Kidney (tissue), 14 donors: Measurements from ENCODE around the gene IFT88. TPM values are rescaled to one million over a fixed set of nuclear protein-coding genes. Genes with fewer than 3 reads are reported as not detected.

Experiments used
- DNase-seq, 5 donors: peaks; one replicate each; pipeline ENCODE4 v3.0.0-alpha.2; 2013 to 2020
- FAIRE-seq: peaks from 2 replicates; lab custom pipeline; 2012; peaks lifted over from hg19 to GRCh38; lab: Jason Lieb, UNC
- H3K27ac ChIP-seq, 2 donors: one replicate each; pipeline ENCODE4 v1.7.0; 2013; ENCODE audit warnings: low read depth in 2 of 2, low read length in 2 of 2, inconsistent platforms in 1 of 2
- H3K27me3 ChIP-seq: one replicate; pipeline ENCODE4 v1.7.1; 2013; ENCODE audit warnings: low read length, inconsistent platforms; ENCODE audit not compliant: control insufficient read depth, insufficient read depth
- H3K36me3 ChIP-seq, 3 donors: one replicate each; pipeline versions ENCODE4 v1.7.0 to v1.7.1; 2013; ENCODE audit warnings: low read length in 3 of 3, control low read depth in 1 of 3, inconsistent platforms in 1 of 3; ENCODE audit not compliant: insufficient read depth in 3 of 3, control insufficient read depth in 2 of 3
- H3K4me1 ChIP-seq, 3 donors: one replicate each; pipeline versions ENCODE4 v1.7.0 to v1.7.1; 2013; ENCODE audit warnings: low read length in 3 of 3, inconsistent platforms in 1 of 3, low read depth in 1 of 3; ENCODE audit not compliant: control insufficient read depth in 2 of 3, insufficient read depth in 2 of 3
- H3K4me3 ChIP-seq, 3 donors: one replicate each; pipeline versions ENCODE4 v1.7.0 to v1.8.1; 2013; ENCODE audit warnings: low read length in 3 of 3, control low read depth in 1 of 3, inconsistent platforms in 1 of 3
- H3K9ac ChIP-seq, 3 donors: one replicate each; pipeline versions ENCODE4 v1.7.0 to v1.7.1; 2013; ENCODE audit warnings: low read length in 3 of 3, control low read depth in 1 of 3, inconsistent platforms in 1 of 3
- H3K9me3 ChIP-seq, 3 donors: one replicate each; pipeline versions ENCODE4 v1.7.0 to v1.7.1; 2013; ENCODE audit warnings: low read length in 3 of 3, control low read depth in 1 of 3, inconsistent platforms in 1 of 3; ENCODE audit not compliant: control insufficient read depth in 2 of 3, insufficient read depth in 1 of 3
- CTCF ChIP-seq: IDR thresholded peaks from 3 replicates; pipeline ENCODE4 v1.5.1; 2012; ENCODE audit warnings: mild to moderate bottlenecking, moderate library complexity, borderline replicate concordance; ENCODE audit not compliant: insufficient read depth; ENCODE audit errors: extremely low read depth
- intact Hi-C: fragments of 100-400 bp; cut with DNase I; formaldehyde crosslinking; loops from one replicate; pipeline ENCODE4 v1.11.1; 2022
- polyA plus RNA-seq: library from polyadenylated mRNA; stranded (reverse); fragments of 350-450 nt; fragmentation: Illumina TruSeq; extraction: RNeasy Lipid Tissue Mini Kit (QIAGEN cat#74804); gene quantifications from one replicate; pipeline ENCODE4 v1.2.3, GENCODE V29; 2014; ENCODE audit warnings: low read depth, low replicate concordance; ENCODE audit not compliant: insufficient read depth
- total RNA-seq: library from RNA; stranded (reverse); fragmentation: NEBNext Ultra II Directional; extraction: Animal tissue kit (Norgen Biotek cat#: 25700); gene quantifications from one replicate; pipeline ENCODE4 v1.2.1, GENCODE V29; 2021
- donor health status: control.
- donor health status: control.
- donor health status: control.
- donor health status: control.
- donor health status: control.
- donor health status: DM: yes; HTN: yes; CAD: no.
- donor health status: Normal renal cell carcinoma (clear cell type).

The IFT88 gene
- total and polyA plus RNA-seq, 2 donors from 2014 or later = 20.2 to 30.3 TPM

- intact Hi-C loops = no loop called here
- no peak overlapping the region for H3K4me3 ChIP-seq
- no peak overlapping the region for H3K9ac ChIP-seq
- H3K4me1 ChIP-seq = no peaks in the 10 kb centered on the region
- no peak for DNase-seq
- no peaks in the 10 kb centered on the region for H3K9me3 ChIP-seq
- FAIRE-seq = no peak
- H3K27me3 ChIP-seq = no peaks in the 10 kb centered on the region
- no peak overlapping the region for H3K27ac ChIP-seq
- no peaks in the 10 kb centered on the region for H3K36me3 ChIP-seq
- no peak for TF ChIP-seq CTCF
These were observed 171.7 kb downstream of the IFT88 start for GRCh38 chr13:20738616-20739015.

GRCh38 chr13:20740021-20740420 lies 173.1 kb downstream of the IFT88 start:
- no peak for FAIRE-seq
- H3K27me3 ChIP-seq = no peaks in the 10 kb centered on the region
- intact Hi-C loops = no loop called here

More at GRCh38 chr13:20740021-20740420, 173.1 kb downstream of the IFT88 start:
- Histone ChIP-seq H3K4me1 (no peaks in the 10 kb centered on the region), H3K27ac (no peak overlapping the region), H3K36me3 (no peaks in the 10 kb centered on the region), H3K9me3 (no peaks in the 10 kb centered on the region), H3K9ac (no peak overlapping the region), H3K4me3 (no peak overlapping the region)
- no peak for TF ChIP-seq CTCF
- no peak for DNase-seq

Other genes starting within 250 kb of the IFT88 start
- 130 TPM for gene CRYL1, start 41.3 kb upstream of the IFT88 start, total RNA-seq
- 462 TPM for gene CRYL1, start 41.3 kb upstream of the IFT88 start, polyA plus RNA-seq
- 0.44 TPM for gene IL17D, start 136.5 kb downstream of the IFT88 start, total RNA-seq
- gene IL17D, start 136.5 kb downstream of the IFT88 start, polyA plus RNA-seq = not detected
- 10.7 TPM for gene EEF1AKMT1, start 206.8 kb downstream of the IFT88 start, total RNA-seq
- gene EEF1AKMT1, start 206.8 kb downstream of the IFT88 start, polyA plus RNA-seq = 16.6 TPM